GM23338 (cell line): ENCODE results near the gene MAIP1. TPM values are rescaled to one million over a fixed set of nuclear protein-coding genes. Genes with fewer than 3 reads are reported as not detected.

Experiments
- ATAC-seq: fragments of 200-7000 bp; cut with Tn5 transposase; 3 replicates; pipeline ENCODE4 v1.9.1; 2020
- DNase-seq: peaks from one replicate; pipeline ENCODE4 v3.0.0-alpha.2; 2015; ENCODE audit warnings: low spot score
- H2AFZ ChIP-seq: fragments of 200-600 bp; sonication (generic); 2 replicates; pipeline ENCODE4 v1.8.0; 2016; ENCODE audit warnings: antibody characterized with exemption, mild to moderate bottlenecking, moderate library complexity
- H3F3A ChIP-seq: fragments of 200-600 bp; sonication (generic); replicated peaks from 2 replicates; pipeline ENCODE4 v1.8.0; 2017; ENCODE audit warnings: antibody characterized with exemption, mixed run types, low read depth
- H3K27ac ChIP-seq: fragments of 200-600 bp; sonication (generic); 2 replicates; pipeline ENCODE4 v1.6.1; 2016; ENCODE audit warnings: low read depth
- H3K27me3 ChIP-seq: fragments of 200-600 bp; sonication (generic); 2 replicates; pipeline ENCODE4 v1.8.0; 2016; ENCODE audit warnings: mild to moderate bottlenecking, mixed run types, moderate library complexity; ENCODE audit not compliant: insufficient read depth
- H3K36me3 ChIP-seq: fragments of 200-600 bp; sonication (generic); 2 replicates; pipeline ENCODE4 v1.8.0; 2016; ENCODE audit warnings: mild to moderate bottlenecking; ENCODE audit not compliant: insufficient read depth
- H3K4me1 ChIP-seq: fragments of 200-600 bp; sonication (generic); 2 replicates; pipeline ENCODE4 v1.8.0; 2016; ENCODE audit warnings: mild to moderate bottlenecking, moderate library complexity; ENCODE audit not compliant: insufficient read depth
- H3K4me2 ChIP-seq: fragments of 200-600 bp; sonication (generic); 2 replicates; pipeline ENCODE4 v1.7.1; 2017; ENCODE audit warnings: mixed run types
- H3K4me3 ChIP-seq: fragments of 200-600 bp; sonication (generic); 2 replicates; pipeline ENCODE4 v1.6.1; 2016; ENCODE audit warnings: mixed run types
- H3K79me2 ChIP-seq: fragments of 200-600 bp; sonication (generic); replicated peaks from 2 replicates; pipeline ENCODE4 v1.8.0; 2017; ENCODE audit warnings: mild to moderate bottlenecking; ENCODE audit not compliant: insufficient read depth
- H3K9me2 ChIP-seq: fragments of 200-600 bp; sonication (generic); 2 replicates; pipeline ENCODE4 v1.8.0; 2017; ENCODE audit not compliant: insufficient read depth
- H4K20me1 ChIP-seq: fragments of 200-600 bp; sonication (generic); replicated peaks from 2 replicates; pipeline ENCODE4 v1.8.0; 2017; ENCODE audit warnings: mild to moderate bottlenecking; ENCODE audit not compliant: insufficient read depth
- H3K27ac Mint-ChIP-seq: 2 replicates; pipeline ENCODE4 v1.8.0; 2020; ENCODE audit warnings: inconsistent platforms, mild to moderate bottlenecking, moderate library complexity, mixed read lengths
- H3K27me3 Mint-ChIP-seq: 3 replicates; pipeline ENCODE4 v1.8.0; 2022; ENCODE audit warnings: low read depth, mild to moderate bottlenecking, moderate library complexity, mixed read lengths, inconsistent platforms; ENCODE audit not compliant: insufficient read depth, poor library complexity
- H3K36me3 Mint-ChIP-seq: 3 replicates; pipeline ENCODE4 v1.8.0; 2021; ENCODE audit warnings: low read depth, mild to moderate bottlenecking, inconsistent platforms, moderate library complexity, mixed read lengths
- H3K4me1 Mint-ChIP-seq: 3 replicates; pipeline ENCODE4 v1.8.0; 2020; ENCODE audit warnings: mild to moderate bottlenecking, inconsistent platforms, mixed read lengths
- H3K4me3 Mint-ChIP-seq: 3 replicates; pipeline ENCODE4 v1.8.0; 2021; ENCODE audit warnings: moderate library complexity, mild to moderate bottlenecking, inconsistent platforms, mixed read lengths
- H3K9me3 Mint-ChIP-seq: 3 replicates; pipeline ENCODE4 v1.8.0; 2020; ENCODE audit warnings: moderate library complexity, mild to moderate bottlenecking, inconsistent platforms, mixed read lengths
- CREB1 ChIP-seq: fragments of 250-450 bp; sonication (Bioruptor Pico); IDR thresholded peaks from 2 replicates; pipeline ENCODE4 v1.5.0; 2020; ENCODE audit warnings: low read depth, mild to moderate bottlenecking, moderate library complexity
- CTCF ChIP-seq, 2 experiments: fragments of 200-600 bp in 1 of 2; sonication (generic) in 1 of 2; conservative IDR thresholded peaks; 2 replicates each; pipeline versions ENCODE4 v1.5.1 to v1.6.1; 2016 to 2017; ENCODE audit warnings: antibody characterized with exemption in 2 of 2, low read depth in 2 of 2, mild to moderate bottlenecking in 2 of 2, moderate library complexity in 1 of 2
- EZH2 ChIP-seq: fragments of 200-600 bp; sonication (generic); IDR thresholded peaks from one replicate; pipeline ENCODE4 v1.8.0; 2017; ENCODE audit warnings: antibody characterized with exemption, mild to moderate bottlenecking, low read depth; ENCODE audit not compliant: unreplicated experiment
- EZH2phosphoT487 ChIP-seq: fragments of 200-600 bp; sonication (generic); IDR thresholded peaks from one replicate; pipeline ENCODE4 v1.8.1; 2018; ENCODE audit warnings: antibody characterized with exemption; ENCODE audit not compliant: unreplicated experiment
- JUNB ChIP-seq: IDR thresholded peaks from one replicate; pipeline ENCODE4 v1.6.1; 2016; ENCODE audit warnings: antibody characterized with exemption; ENCODE audit not compliant: unreplicated experiment
- NANOG ChIP-seq: IDR thresholded peaks from 2 replicates; pipeline ENCODE4 v1.6.1; 2016; ENCODE audit warnings: antibody characterized with exemption, borderline replicate concordance
- STAT1 ChIP-seq: IDR thresholded peaks from one replicate; pipeline ENCODE4 v1.6.1; 2016; ENCODE audit warnings: antibody characterized with exemption; ENCODE audit not compliant: unreplicated experiment
- ZNF114 ChIP-seq: fragments of 250-450 bp; sonication (Bioruptor Pico); IDR thresholded peaks from 2 replicates; pipeline ENCODE4 v1.5.0; 2020; ENCODE audit warnings: mild to moderate bottlenecking, moderate library complexity
- ZNF462 ChIP-seq: fragments of 250-450 bp; sonication (Bioruptor Pico); IDR thresholded peaks from 2 replicates; pipeline ENCODE4 v1.5.0; 2020; ENCODE audit warnings: mild to moderate bottlenecking, moderate library complexity
- polyA plus RNA-seq: library from polyadenylated mRNA; unstranded; fragments of >200 nt; fragmentation: Nextera tagmentation; extraction: Ambion mirVana; gene quantifications from 2 replicates; pipeline ENCODE4 v1.2.1, GENCODE V29; 2016
- total RNA-seq: library from RNA; depleted of rRNA; stranded (reverse); fragments of >200 nt; shearing (Covaris generic); gene quantifications from 2 replicates; pipeline ENCODE4 v1.2.3, GENCODE V29; 2014
- TF ChIP-seq, protein P1 (sequence below): IDR thresholded peaks from 2 replicates; pipeline ENCODE4 v1.6.1; 2016; ENCODE audit warnings: antibody characterized with exemption

The MAIP1 gene
- total and polyA plus RNA-seq, 2 experiments from 2014 or later: 36.0 to 41.9 TPM

GRCh38 chr2:199910338-199911051, 44.9 kb upstream of the MAIP1 start:
- H3K36me3 Mint-ChIP-seq: peaks cover 25% of the 10 kb centered on the region
- Histone ChIP-seq H3K4me1 (peaks cover 19% of the 10 kb centered on the region), H3K79me2 (peaks cover 39% of the 10 kb centered on the region), H3K27me3 (no peaks in the 10 kb centered on the region), H3K4me2 (peak overlapping the region; percentile 76), H4K20me1 (0 out of 2 replicates have a peak, but pooled peaks cover 12% of the 10 kb centered on the region), H3K36me3 (peaks cover 14% of the 10 kb centered on the region; the same call in 1 of the 2 replicates), H3K9me2 (no peaks in the 10 kb centered on the region), H3F3A (no peaks in the 10 kb centered on the region), H2AFZ (peak overlapping the region; percentile 80), H3K27ac (peak overlapping the region; percentile 94), H3K4me3 (peak overlapping the region; percentile 99)
- ATAC-seq (no peak), DNase-seq (no peak)
- peak overlapping the region; percentile 97 for H3K27ac Mint-ChIP-seq
- peaks cover 23% of the 10 kb centered on the region for H3K4me1 Mint-ChIP-seq
- peak overlapping the region; percentile 98 for H3K4me3 Mint-ChIP-seq
- H3K27me3 Mint-ChIP-seq: peaks cover 5% of the 10 kb centered on the region
- TF ChIP-seq CTCF (conservative IDR thresholded peaks at IDR 0.05; ENCODE audit: low read depth in 2 of 2) (no peak), EZH2 (no peak), ZNF462 (no peak), STAT1 (no peak), EZH2phosphoT487 (no peak), JUNB (no peak), ZNF114 (no peak), CREB1 (CRISPR knock-in tag) (no peak), NANOG (no peak)
- TF ChIP-seq, protein P1, sequence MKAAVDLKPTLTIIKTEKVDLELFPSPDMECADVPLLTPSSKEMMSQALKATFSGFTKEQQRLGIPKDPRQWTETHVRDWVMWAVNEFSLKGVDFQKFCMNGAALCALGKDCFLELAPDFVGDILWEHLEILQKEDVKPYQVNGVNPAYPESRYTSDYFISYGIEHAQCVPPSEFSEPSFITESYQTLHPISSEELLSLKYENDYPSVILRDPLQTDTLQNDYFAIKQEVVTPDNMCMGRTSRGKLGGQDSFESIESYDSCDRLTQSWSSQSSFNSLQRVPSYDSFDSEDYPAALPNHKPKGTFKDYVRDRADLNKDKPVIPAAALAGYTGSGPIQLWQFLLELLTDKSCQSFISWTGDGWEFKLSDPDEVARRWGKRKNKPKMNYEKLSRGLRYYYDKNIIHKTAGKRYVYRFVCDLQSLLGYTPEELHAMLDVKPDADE: no peak
- H3K9me3 Mint-ChIP-seq: peaks cover under 1% of the 10 kb centered on the region; the same call in 2 of the 3 replicates
